Peyer's patch (tissue), 4 donors: ENCODE measurements around the gene KRT4.

ENCODE experiments used
- CTCF ChIP-seq, 6 experiments: fragments of 450-650 bp in 4 of 6; fragments of 200-600 bp in 2 of 6; sonication (generic) in 1 of 6; IDR thresholded peaks; one replicate each; pipeline ENCODE4 v1.5.1; 2017 to 2019; ENCODE audit warnings: antibody characterized with exemption in 6 of 6, mild to moderate bottlenecking in 3 of 6, moderate library complexity in 1 of 6
- POLR2A ChIP-seq, 2 donors: fragments of 450-650 bp; IDR thresholded peaks; one replicate each; pipeline ENCODE4 v1.5.1; 2017; ENCODE audit warnings: antibody characterized with exemption in 2 of 2, mild to moderate bottlenecking in 2 of 2, moderate library complexity in 2 of 2

DNA sequence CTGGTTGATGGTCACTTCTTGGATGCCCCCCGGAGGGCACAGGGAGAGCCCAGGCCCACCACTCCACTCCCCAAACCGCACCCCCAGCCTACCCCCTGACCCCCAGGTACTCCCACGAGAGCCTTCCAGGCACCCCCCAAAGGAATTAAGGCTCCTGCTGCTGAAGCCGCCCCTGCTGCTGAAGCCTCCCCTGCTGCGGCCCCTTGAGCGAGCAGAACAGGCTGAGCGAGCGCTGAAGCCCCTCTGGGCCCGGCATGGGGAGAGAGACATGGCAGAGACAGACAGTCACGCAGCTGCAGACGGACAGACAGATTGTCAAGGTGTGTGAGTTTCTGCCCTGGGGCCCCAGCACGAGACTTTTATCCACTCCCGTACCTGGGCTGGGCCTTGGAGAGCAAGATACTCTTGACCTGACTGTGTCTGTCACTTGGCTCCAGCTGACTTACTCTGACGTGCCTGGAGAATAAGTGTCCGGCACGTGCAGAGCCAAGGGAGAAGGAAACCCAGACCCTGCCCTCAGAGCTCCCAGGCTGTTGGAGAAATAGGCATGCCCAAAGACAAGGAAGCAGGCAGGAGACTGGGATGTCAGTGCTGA is 34.8 kb upstream of the KRT4 start, which contains the start of gene KRT78:
- TF ChIP-seq POLR2A (IDR thresholded peaks at IDR 0.05) (no peak), CTCF (IDR thresholded peaks at IDR 0.05) (no peak)
